Thyroid gland (tissue), 4 donors: ENCODE results near the gene NTNG1. TPM values are rescaled to one million over a fixed set of nuclear protein-coding genes. Genes with fewer than 3 reads are reported as not detected.

Experiments used
- DNase-seq, 2 donors: peaks; one replicate each; pipeline ENCODE4 v3.0.0-alpha.2; 2019
- H3K27ac ChIP-seq, 3 donors: fragments of 200-600 bp; sonication (generic); 1 replicate in 2 of 3; 2 replicates in 1 of 3; pipeline ENCODE4 v1.5.1; 2016 to 2019; ENCODE audit warnings: mild to moderate bottlenecking in 1 of 3, moderate library complexity in 1 of 3
- H3K27me3 ChIP-seq: fragments of 200-600 bp; sonication (generic); one replicate; pipeline ENCODE4 v1.5.1; 2019
- H3K36me3 ChIP-seq, 2 donors: fragments of 200-600 bp; sonication (generic); one replicate each; pipeline ENCODE4 v1.5.1; 2016 to 2019
- H3K4me1 ChIP-seq, 2 donors: fragments of 200-600 bp; sonication (generic); one replicate each; pipeline ENCODE4 v1.5.1; 2017 to 2019
- H3K4me3 ChIP-seq, 3 donors: fragments of 200-600 bp; sonication (generic); replicated peaks in 1 of 3; 1 replicate in 2 of 3; 2 replicates in 1 of 3; pipeline ENCODE4 v1.5.1; 2016; ENCODE audit warnings: mild to moderate bottlenecking in 1 of 3
- H3K9me3 ChIP-seq: fragments of 200-600 bp; sonication (generic); one replicate; pipeline ENCODE4 v1.5.1; 2017
- CTCF ChIP-seq, 6 experiments: fragments of 200-600 bp in 3 of 6; fragments of 450-650 bp in 3 of 6; sonication (generic) in 3 of 6; IDR thresholded peaks; one replicate each; pipeline ENCODE4 v1.5.1; 2016 to 2019; ENCODE audit warnings: antibody characterized with exemption in 6 of 6, mild to moderate bottlenecking in 2 of 6, inconsistent platforms in 1 of 6, moderate library complexity in 1 of 6
- POLR2A ChIP-seq, 2 donors: fragments of 450-650 bp; IDR thresholded peaks; one replicate each; pipeline ENCODE4 v1.6.1; 2017; ENCODE audit warnings: antibody characterized with exemption in 2 of 2, mild to moderate bottlenecking in 2 of 2, moderate library complexity in 1 of 2
- WGBS, 2 donors: methylation state at CpG; one replicate each; pipeline ENCODE4 v1.1.5; 2017; 5-methylcytosine and 5-hydroxymethylcytosine counted together
- intact Hi-C: fragments of 100-400 bp; cut with DNase I; formaldehyde crosslinking; loops from one replicate; pipeline ENCODE4 v1.15.1; 2023
- total RNA-seq, 4 donors: library from RNA; depleted of rRNA; stranded (reverse); fragments of >200 nt; gene quantifications; one replicate each; pipeline ENCODE4 v1.2.3, GENCODE V29; 2016

NTNG1 gene
- total RNA-seq, 4 donors from 2014 or later, result 0.33 to 0.56 (median 0.54) TPM; not detected in 1

GRCh38 chr1:107343601-107344000 lies 202.8 kb downstream of the NTNG1 start:
- 91 to 94% methylated on average over 5 of the region's 5 CpGs for WGBS, 2 donors
- intact Hi-C loops, result no loop called here
- H3K9me3 ChIP-seq, result no peaks in the 10 kb centered on the region
- H3K36me3 ChIP-seq, result no peaks in the 10 kb centered on the region
- H3K4me1 ChIP-seq, result no peaks in the 10 kb centered on the region
- DNase-seq, result no peak
- no peaks in the 10 kb centered on the region for H3K27me3 ChIP-seq
- H3K27ac ChIP-seq, result no peak overlapping the region
- no peak overlapping the region for H3K4me3 ChIP-seq
- TF ChIP-seq CTCF (IDR thresholded peaks at IDR 0.05) (no peak), POLR2A (IDR thresholded peaks at IDR 0.05) (no peak)

DNA sequence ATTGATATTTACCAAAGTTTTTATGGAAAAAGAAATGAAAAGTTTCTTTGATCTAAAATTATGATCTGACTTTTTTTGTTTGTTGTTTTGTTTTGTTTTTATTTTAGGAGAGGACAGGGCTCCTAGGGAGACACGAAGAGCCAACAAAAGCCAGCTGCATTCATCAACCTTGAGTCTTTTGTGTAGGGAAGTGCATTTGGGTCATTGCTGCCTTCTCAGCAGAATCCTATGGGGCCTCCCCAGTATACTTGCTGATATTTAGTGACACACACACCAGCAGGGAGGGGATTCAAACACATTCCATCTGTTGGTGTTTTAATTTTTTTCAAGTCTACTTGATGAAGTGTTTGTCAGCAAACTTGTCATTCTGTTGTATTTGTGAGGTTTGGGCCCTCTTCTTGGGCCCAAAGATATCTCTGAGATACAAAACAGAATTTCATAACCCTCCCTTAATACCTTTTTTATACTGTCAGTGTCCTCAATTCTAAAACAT lies 203.5 kb downstream of the NTNG1 start:
- no peak for DNase-seq
- WGBS, 2 donors, result 43 to 44% methylated on average over 1 of the region's 1 CpG
- intact Hi-C loops, result no loop called here

DNA sequence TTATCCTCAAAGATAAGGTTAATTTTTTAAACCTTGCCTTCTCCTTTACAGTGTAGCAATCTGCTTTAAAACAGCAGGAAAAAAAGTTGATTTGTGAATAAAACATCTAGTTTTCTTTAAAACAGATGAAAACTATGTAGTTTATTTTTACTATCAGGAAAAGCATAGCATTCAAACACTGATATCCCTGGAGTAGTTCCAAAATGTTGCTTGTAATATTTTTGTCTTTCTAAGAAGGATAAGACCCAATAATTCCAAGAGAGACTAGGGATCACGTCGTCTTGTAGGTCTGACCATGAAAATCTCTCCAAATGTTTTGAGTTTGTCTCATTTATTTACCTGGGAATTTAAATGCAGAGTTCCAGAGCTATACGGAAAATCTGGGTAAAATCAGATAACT lies 204.0 kb downstream of the NTNG1 start:
- intact Hi-C loops, result no loop called here
- Histone ChIP-seq H3K27ac (no peak overlapping the region), H3K9me3 (no peaks in the 10 kb centered on the region), H3K4me1 (no peaks in the 10 kb centered on the region), H3K4me3 (no peak overlapping the region), H3K27me3 (no peaks in the 10 kb centered on the region), H3K36me3 (no peaks in the 10 kb centered on the region)
- DNase-seq, result no peak
- WGBS, 2 donors, result 44 to 54% methylated on average over 3 of the region's 3 CpGs
- TF ChIP-seq POLR2A (IDR thresholded peaks at IDR 0.05), result no peak
- TF ChIP-seq CTCF (IDR thresholded peaks at IDR 0.05), result no peak

More for the DNA sequence above, 203.5 kb downstream of the NTNG1 start:
- H3K36me3 ChIP-seq, result no peaks in the 10 kb centered on the region
- H3K27ac ChIP-seq, result no peak overlapping the region
- no peaks in the 10 kb centered on the region for H3K4me1 ChIP-seq
- H3K9me3 ChIP-seq, result no peaks in the 10 kb centered on the region
- H3K4me3 ChIP-seq, result no peak overlapping the region
- no peaks in the 10 kb centered on the region for H3K27me3 ChIP-seq
- TF ChIP-seq CTCF (IDR thresholded peaks at IDR 0.05) (no peak), POLR2A (IDR thresholded peaks at IDR 0.05) (no peak)

GRCh38 chr1:107352850-107353249 lies 212.0 kb downstream of the NTNG1 start:
- no peak overlapping the region for H3K27ac ChIP-seq
- no peak for TF ChIP-seq CTCF (IDR thresholded peaks at IDR 0.05)
- no peak for TF ChIP-seq POLR2A (IDR thresholded peaks at IDR 0.05)
- H3K9me3 ChIP-seq, result no peaks in the 10 kb centered on the region
- H3K4me3 ChIP-seq, result no peak overlapping the region
- no peaks in the 10 kb centered on the region for H3K36me3 ChIP-seq
- H3K27me3 ChIP-seq, result no peaks in the 10 kb centered on the region
- no peaks in the 10 kb centered on the region for H3K4me1 ChIP-seq
- intact Hi-C loops, result no loop called here
- no peak for DNase-seq

DNA sequence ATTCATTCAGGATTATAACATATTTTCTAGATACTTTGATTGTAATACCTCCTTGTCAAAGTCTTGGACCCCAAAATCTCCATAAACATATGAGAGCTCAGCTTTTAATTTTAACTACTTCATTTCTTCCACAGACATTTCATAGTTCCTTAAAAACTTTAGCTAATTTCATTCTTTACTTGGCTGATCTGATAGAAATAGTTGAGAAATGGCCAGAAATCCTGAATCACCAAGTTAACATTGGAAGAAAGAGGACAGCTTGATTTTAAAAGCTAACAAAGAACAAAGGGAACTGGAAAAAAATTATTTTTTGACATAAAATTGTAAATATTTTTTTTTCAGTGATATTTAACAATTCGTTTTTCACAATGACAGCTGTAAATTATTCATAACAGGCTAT lies 216.5 kb downstream of the NTNG1 start:
- Histone ChIP-seq H3K4me3 (no peak overlapping the region), H3K9me3 (no peaks in the 10 kb centered on the region), H3K27ac (no peak overlapping the region), H3K4me1 (no peaks in the 10 kb centered on the region), H3K27me3 (no peaks in the 10 kb centered on the region), H3K36me3 (no peaks in the 10 kb centered on the region)
- WGBS, 2 donors, result 45 to 59% methylated on average over 1 of the region's 1 CpG
- intact Hi-C loops, result no loop called here
- DNase-seq, result no peak
- TF ChIP-seq CTCF (IDR thresholded peaks at IDR 0.05) (no peak), POLR2A (IDR thresholded peaks at IDR 0.05) (no peak)
